GM12878 (cell line): ENCODE results near the gene EXOC4.

Source experiments
- CREB1 ChIP-seq: IDR thresholded peaks from 2 replicates; pipeline ENCODE4 v1.6.1; 2012; ENCODE audit warnings: low read depth, mild to moderate bottlenecking, inconsistent platforms
- CTCF ChIP-seq, 3 experiments: IDR thresholded peaks in 2 of 3; conservative IDR thresholded peaks in 1 of 3; 2 replicates each; pipeline ENCODE4 v1.5.1; 2011; ENCODE audit warnings: low read depth in 3 of 3, low read length in 3 of 3, mild to moderate bottlenecking in 3 of 3, control low read depth in 2 of 3, moderate library complexity in 2 of 3, inconsistent platforms in 1 of 3, mixed read lengths in 1 of 3; ENCODE audit not compliant: control insufficient read depth in 2 of 3, insufficient read depth in 1 of 3; ENCODE audit errors: extremely low read depth in 1 of 3
- NFIC ChIP-seq: IDR thresholded peaks from 2 replicates; pipeline ENCODE4 v1.6.1; 2012; ENCODE audit warnings: low read depth, mild to moderate bottlenecking, inconsistent platforms, low read length, moderate library complexity
- POLR2A ChIP-seq: IDR thresholded peaks from 2 replicates; pipeline ENCODE4 v1.6.1; 2011; ENCODE audit warnings: low read depth, mild to moderate bottlenecking, low read length
- POLR2AphosphoS5 ChIP-seq: IDR thresholded peaks from 2 replicates; pipeline ENCODE4 v1.6.1; 2011; ENCODE audit warnings: mild to moderate bottlenecking, low read length, inconsistent platforms
- RCOR1 ChIP-seq: conservative IDR thresholded peaks from 2 replicates; pipeline ENCODE4 v1.6.1; 2012; ENCODE audit warnings: low read depth, low read length, improper control_type of control experiment
- REST ChIP-seq: IDR thresholded peaks from 2 replicates; pipeline ENCODE4 v1.6.1; 2012; ENCODE audit warnings: mild to moderate bottlenecking, low read depth, low read length
- ZNF384 ChIP-seq: IDR thresholded peaks from 2 replicates; pipeline ENCODE4 v1.6.1; 2012; ENCODE audit warnings: low read depth, mild to moderate bottlenecking, low read length, improper control_type of control experiment, borderline replicate concordance

GRCh38 chr7:133957845-133958244 lies 705.0 kb downstream of the EXOC4 start:
- TF ChIP-seq CTCF (IDR thresholded peaks at IDR 0.05 in 2 of 3, conservative IDR thresholded peaks at IDR 0.05 in 1 of 3; ENCODE audit: control insufficient read depth in 2 of 3, extremely low read depth in 1 of 3, insufficient read depth in 1 of 3, low read depth in 3 of 3, low read length in 3 of 3), result no peak
- no peak for TF ChIP-seq ZNF384
- no peak for TF ChIP-seq RCOR1
- no peak for TF ChIP-seq POLR2A
- TF ChIP-seq POLR2AphosphoS5, result no peak
- no peak for TF ChIP-seq CREB1
- no peak for TF ChIP-seq REST
- no peak for TF ChIP-seq NFIC
